Central memory CD8-positive, alpha-beta T cell (primary cell): Measurements from ENCODE around the gene PAX9.
"Not testable (repeated sequence)": the region's sequence is repeated elsewhere in the genome, so short reads cannot be mapped to it uniquely, and the experiment has no call there.

ENCODE experiments used
- ATAC-seq: fragments of 150-1000 bp; cut with Tn5 transposase; replicated peaks from 2 replicates; pipeline ENCODE4 v1.10.0; 2022; ENCODE audit warnings: mild to moderate bottlenecking, moderate FRiP score, moderate number of reproducible peaks; ENCODE audit not compliant: poor library complexity, severe bottlenecking; ENCODE audit errors: extremely low read depth
- DNase-seq, 2 donors: peaks; one replicate each; pipeline ENCODE4 v3.0.0; 2021; ENCODE audit warnings: low spot score in 2 of 2
- H3K27ac Mint-ChIP-seq: one replicate; pipeline ENCODE4 v1.8.0; 2022; ENCODE audit warnings: low read depth, mild to moderate bottlenecking, moderate library complexity, mixed read lengths
- H3K27me3 Mint-ChIP-seq: one replicate; pipeline ENCODE4 v1.8.0; 2022; ENCODE audit warnings: mixed read lengths
- H3K36me3 Mint-ChIP-seq: one replicate; pipeline ENCODE4 v1.8.0; 2022; ENCODE audit warnings: mild to moderate bottlenecking, moderate library complexity, mixed read lengths; ENCODE audit not compliant: insufficient read depth
- H3K4me1 Mint-ChIP-seq: one replicate; pipeline ENCODE4 v1.8.0; 2022; ENCODE audit warnings: mixed read lengths
- H3K4me3 Mint-ChIP-seq: one replicate; pipeline ENCODE4 v1.8.0; 2022; ENCODE audit warnings: mild to moderate bottlenecking, moderate library complexity, mixed read lengths
- H3K9me3 Mint-ChIP-seq: one replicate; pipeline ENCODE4 v1.8.0; 2022; ENCODE audit warnings: mixed read lengths

Gene PAX9

GRCh38 chr14:36666416-36667206 lies 5.0 kb downstream of the PAX9 start:
- peaks cover 5% of the 10 kb centered on the region for H3K9me3 Mint-ChIP-seq
- peaks cover 56% of the 10 kb centered on the region for H3K27me3 Mint-ChIP-seq
- no peak for ATAC-seq
- no peak for DNase-seq
- peaks cover under 1% of the 10 kb centered on the region for H3K4me1 Mint-ChIP-seq
- no peak overlapping the region for H3K4me3 Mint-ChIP-seq
- no peak overlapping the region for H3K27ac Mint-ChIP-seq
- H3K36me3 Mint-ChIP-seq = peaks cover 2% of the 10 kb centered on the region

- ATAC-seq (no peak), DNase-seq (no peak)
- Mint-ChIP-seq H3K4me3 (no peak overlapping the region), H3K27me3 (peaks cover 46% of the 10 kb centered on the region), H3K9me3 (peaks cover 5% of the 10 kb centered on the region), H3K36me3 (peaks cover 2% of the 10 kb centered on the region), H3K27ac (no peak overlapping the region), H3K4me1 (no peaks in the 10 kb centered on the region)
Measured at GRCh38 chr14:36667679-36668078, 6.0 kb downstream of the PAX9 start.

- no peak for DNase-seq
- Mint-ChIP-seq H3K27ac (no peak overlapping the region), H3K36me3 (peaks cover 2% of the 10 kb centered on the region), H3K4me1 (no peaks in the 10 kb centered on the region), H3K4me3 (no peak overlapping the region), H3K27me3 (peaks cover 11% of the 10 kb centered on the region), H3K9me3 (peaks cover 5% of the 10 kb centered on the region)
- ATAC-seq = no peak
Measured at GRCh38 chr14:36671149-36671548, 9.5 kb downstream of the PAX9 start.

GRCh38 chr14:36672095-36672494 lies 10.4 kb downstream of the PAX9 start:
- DNase-seq = no peak
- no peak for ATAC-seq
- no peaks in the 10 kb centered on the region for H3K36me3 Mint-ChIP-seq
- H3K4me1 Mint-ChIP-seq = no peaks in the 10 kb centered on the region
- no peak overlapping the region for H3K4me3 Mint-ChIP-seq
- peaks cover 5% of the 10 kb centered on the region for H3K9me3 Mint-ChIP-seq
- H3K27me3 Mint-ChIP-seq = peaks cover 11% of the 10 kb centered on the region
- no peak overlapping the region for H3K27ac Mint-ChIP-seq

- no peaks in the 10 kb centered on the region for H3K27me3 Mint-ChIP-seq
- no peak for DNase-seq
- H3K4me3 Mint-ChIP-seq = no peak overlapping the region
- no peaks in the 10 kb centered on the region for H3K9me3 Mint-ChIP-seq
- H3K27ac Mint-ChIP-seq = no peak overlapping the region
- no peak for ATAC-seq
- no peaks in the 10 kb centered on the region for H3K36me3 Mint-ChIP-seq
- no peaks in the 10 kb centered on the region for H3K4me1 Mint-ChIP-seq
Measured at GRCh38 chr14:36674659-36675058, 13.0 kb downstream of the PAX9 start.

GRCh38 chr14:36675581-36675980 lies 13.9 kb downstream of the PAX9 start:
- no peak overlapping the region for H3K27ac Mint-ChIP-seq
- ATAC-seq = no peak

GRCh38 chr14:36676236-36676635 lies 14.6 kb downstream of the PAX9 start:
- no peaks in the 10 kb centered on the region for H3K27me3 Mint-ChIP-seq
- no peak overlapping the region for H3K27ac Mint-ChIP-seq
- ATAC-seq = no peak
- no peaks in the 10 kb centered on the region for H3K4me1 Mint-ChIP-seq
- no peak for DNase-seq
- no peak overlapping the region for H3K4me3 Mint-ChIP-seq
- no peaks in the 10 kb centered on the region for H3K9me3 Mint-ChIP-seq
- no peaks in the 10 kb centered on the region for H3K36me3 Mint-ChIP-seq

More at GRCh38 chr14:36675581-36675980, 13.9 kb downstream of the PAX9 start:
- Mint-ChIP-seq H3K4me1 (no peaks in the 10 kb centered on the region), H3K4me3 (no peak overlapping the region), H3K36me3 (no peaks in the 10 kb centered on the region), H3K27me3 (no peaks in the 10 kb centered on the region), H3K9me3 (no peaks in the 10 kb centered on the region)
- DNase-seq = no peak

- H3K27me3 Mint-ChIP-seq = no peaks in the 10 kb centered on the region
- ATAC-seq (no peak), DNase-seq (no peak)
- no peaks in the 10 kb centered on the region for H3K36me3 Mint-ChIP-seq
- no peak overlapping the region for H3K4me3 Mint-ChIP-seq
- H3K4me1 Mint-ChIP-seq = no peaks in the 10 kb centered on the region
- H3K27ac Mint-ChIP-seq = no peak overlapping the region
- H3K9me3 Mint-ChIP-seq = peaks cover 6% of the 10 kb centered on the region
Measured at GRCh38 chr14:36682338-36682737, 20.7 kb downstream of the PAX9 start.

GRCh38 chr14:36683083-36683724 lies 21.5 kb downstream of the PAX9 start:
- Mint-ChIP-seq H3K27ac (no peak overlapping the region), H3K36me3 (no peaks in the 10 kb centered on the region), H3K4me1 (no peaks in the 10 kb centered on the region), H3K9me3 (peaks cover 6% of the 10 kb centered on the region), H3K27me3 (no peaks in the 10 kb centered on the region), H3K4me3 (no peak overlapping the region)
- DNase-seq (no peak), ATAC-seq (no peak)

GRCh38 chr14:36684946-36685345 lies 23.3 kb downstream of the PAX9 start:
- no peaks in the 10 kb centered on the region for H3K36me3 Mint-ChIP-seq

GRCh38 chr14:36690311-36691040 lies 28.8 kb downstream of the PAX9 start:
- Mint-ChIP-seq H3K36me3 (no peaks in the 10 kb centered on the region), H3K27ac (no peak overlapping the region), H3K27me3 (no peaks in the 10 kb centered on the region), H3K4me1 (no peaks in the 10 kb centered on the region), H3K9me3 (no peaks in the 10 kb centered on the region), H3K4me3 (no peak overlapping the region)
- DNase-seq (no peak), ATAC-seq (no peak)

More at GRCh38 chr14:36684946-36685345, 23.3 kb downstream of the PAX9 start:
- Mint-ChIP-seq H3K27ac (no peak overlapping the region), H3K9me3 (peaks cover 6% of the 10 kb centered on the region), H3K27me3 (no peaks in the 10 kb centered on the region), H3K4me3 (no peak overlapping the region), H3K4me1 (no peaks in the 10 kb centered on the region)
- ATAC-seq (no peak), DNase-seq (no peak)

- not testable (repeated sequence) for DNase-seq, H3K4me1 Mint-ChIP-seq, H3K36me3 Mint-ChIP-seq, ATAC-seq, H3K27ac Mint-ChIP-seq, H3K27me3 Mint-ChIP-seq, H3K4me3 Mint-ChIP-seq
- peaks cover 28% of the 10 kb centered on the region for H3K9me3 Mint-ChIP-seq
Measured at GRCh38 chr14:36699420-36699819, 37.8 kb downstream of the PAX9 start.
